GM21447 (cell line): ENCODE data around the gene CLDN11.

Experiments used
- ATAC-seq: cut with Tn5 transposase; IDR thresholded peaks from one replicate; pipeline ENCODE4 v1.9.1; 2021; ENCODE audit not compliant: unreplicated experiment

The CLDN11 gene

DNA sequence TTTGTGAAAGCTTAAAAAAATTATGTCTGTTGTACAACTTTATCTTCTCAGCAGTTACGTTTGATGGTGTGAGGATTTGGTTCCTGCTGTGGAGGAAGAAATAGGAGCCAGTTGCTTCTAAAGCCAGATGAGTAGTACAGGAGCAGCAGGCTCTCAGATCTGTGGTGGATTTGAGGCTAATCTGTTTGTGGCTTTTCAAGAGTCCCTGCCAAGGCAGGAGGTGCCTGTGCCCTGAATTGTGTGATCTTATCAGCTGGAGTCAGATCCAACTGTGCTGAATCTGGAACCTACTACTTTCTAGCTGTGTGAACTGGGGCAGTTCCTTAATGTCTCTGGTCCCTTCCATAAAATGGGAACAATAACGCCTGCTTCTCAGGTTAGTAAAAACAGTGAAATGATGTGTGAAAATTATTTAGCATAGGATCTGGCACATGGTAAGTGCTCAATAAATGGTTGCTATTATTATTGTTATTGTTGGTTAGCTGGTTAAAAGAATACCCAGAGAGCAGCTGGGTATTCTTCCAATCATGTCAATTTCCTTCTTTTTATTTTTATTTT, 7.7 kb downstream of the CLDN11 start:
- ATAC-seq = no peak

DNA sequence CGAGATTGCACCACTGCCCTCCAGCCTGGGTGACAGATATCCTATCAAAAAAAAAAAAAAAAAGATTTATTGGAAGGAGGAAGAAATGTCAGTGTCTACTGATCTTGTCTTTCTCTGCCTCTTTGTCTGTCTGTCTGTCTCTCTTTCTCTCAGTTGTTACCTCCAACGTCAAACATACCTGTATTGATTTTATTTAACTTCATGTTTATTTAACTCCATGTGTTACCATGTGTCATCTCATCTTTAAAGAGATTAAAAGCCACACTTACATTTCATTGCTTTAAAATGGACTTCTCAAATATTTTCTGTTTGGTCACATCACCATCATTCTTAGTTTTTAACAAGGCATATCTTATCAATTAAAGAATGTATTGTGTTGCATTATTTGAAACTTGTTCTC, 9.4 kb downstream of the CLDN11 start:
- ATAC-seq = no peak

DNA sequence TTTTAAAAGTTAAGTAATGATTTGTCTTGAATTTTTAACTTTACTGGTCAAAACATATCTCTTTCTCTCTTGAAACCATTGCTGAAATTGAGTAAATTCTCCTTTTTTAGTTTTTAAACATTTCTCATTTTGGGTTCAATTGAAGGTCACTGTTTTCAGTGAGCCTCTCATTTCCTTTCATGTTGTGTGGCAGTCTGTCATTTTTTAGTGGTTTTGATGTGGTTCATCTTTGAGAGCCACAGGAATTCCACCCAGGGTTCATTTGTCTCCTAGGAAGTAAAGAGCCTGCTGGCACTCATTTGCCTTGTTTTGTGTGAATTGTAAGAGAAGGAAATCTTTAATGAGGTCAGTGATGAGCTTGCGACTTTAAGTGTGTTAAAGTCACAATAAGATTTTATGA, 10.4 kb downstream of the CLDN11 start:
- ATAC-seq = no peak

DNA sequence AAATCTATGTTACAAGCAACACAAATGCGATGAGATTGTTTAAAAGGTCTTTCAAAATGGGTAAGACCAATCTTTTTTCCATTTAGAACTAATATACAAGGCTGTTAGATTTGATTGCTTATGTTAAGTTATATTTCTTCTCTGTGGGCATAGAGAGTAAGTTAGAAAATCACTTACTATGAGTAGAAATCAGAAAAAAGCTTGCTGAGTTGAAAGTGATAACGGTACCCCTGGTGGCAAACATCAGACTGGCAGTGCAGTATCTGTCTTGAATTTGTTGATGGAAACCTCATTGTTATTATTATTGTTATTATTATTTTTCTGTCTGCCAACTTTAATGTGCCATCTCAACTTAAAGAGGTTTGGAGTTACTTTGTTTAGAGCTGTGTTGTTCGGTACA, 12.4 kb downstream of the CLDN11 start:
- no peak for ATAC-seq

DNA sequence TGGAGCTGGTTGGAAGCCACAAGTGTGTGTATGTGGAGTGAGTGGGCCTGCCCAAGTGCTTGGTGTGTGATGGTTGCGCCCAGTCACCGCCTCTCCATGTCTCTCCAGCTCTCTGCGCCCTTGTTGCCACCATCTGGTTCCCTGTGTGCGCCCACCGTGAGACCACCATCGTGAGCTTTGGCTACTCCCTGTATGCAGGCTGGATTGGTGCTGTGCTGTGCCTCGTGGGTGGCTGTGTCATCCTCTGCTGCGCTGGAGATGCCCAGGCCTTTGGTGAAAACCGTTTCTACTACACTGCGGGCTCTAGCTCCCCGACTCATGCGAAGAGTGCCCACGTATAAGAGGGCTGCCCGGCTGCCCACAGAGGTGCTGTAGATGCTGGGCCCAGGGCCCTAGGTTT, 13.7 kb downstream of the CLDN11 start:
- no peak for ATAC-seq

DNA sequence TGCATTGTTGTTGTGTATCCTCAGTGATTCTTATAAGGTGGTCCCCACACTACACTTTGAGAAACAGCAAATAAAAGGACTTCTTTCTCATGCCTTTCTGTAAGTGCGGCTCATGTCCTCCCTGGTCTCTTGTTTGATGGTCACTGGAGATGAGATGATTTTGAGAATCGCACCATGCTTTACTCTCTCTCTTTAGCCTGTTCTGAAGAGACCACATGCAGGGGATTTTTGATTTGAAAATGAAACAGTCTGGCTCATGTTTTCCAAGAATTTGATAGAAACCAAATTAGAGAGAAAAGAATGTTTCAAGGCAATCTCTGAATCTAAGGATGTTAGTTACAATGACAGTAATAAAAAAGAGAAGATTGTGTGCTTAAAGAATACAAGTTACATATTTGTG, 18.0 kb downstream of the CLDN11 start:
- ATAC-seq = no peak

DNA sequence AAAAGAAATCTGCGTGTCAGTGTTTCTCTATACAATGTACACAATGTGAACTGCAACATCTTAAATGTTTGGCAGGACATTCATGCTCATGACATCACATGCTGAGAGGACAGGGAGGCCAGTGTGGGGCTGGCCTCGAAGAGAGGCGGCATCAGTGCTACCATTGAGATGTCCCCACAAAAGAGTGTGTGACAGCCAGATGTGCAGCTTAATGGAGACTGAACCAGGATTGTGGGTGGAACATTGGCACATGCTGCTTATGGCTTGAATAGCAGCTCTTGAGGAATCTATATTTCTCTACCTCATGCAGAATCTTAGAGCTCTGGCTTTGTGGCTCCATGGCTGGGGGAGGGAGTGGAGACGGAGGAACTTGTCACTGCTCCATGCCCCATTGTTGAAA, 18.5 kb downstream of the CLDN11 start:
- ATAC-seq = no peak

DNA sequence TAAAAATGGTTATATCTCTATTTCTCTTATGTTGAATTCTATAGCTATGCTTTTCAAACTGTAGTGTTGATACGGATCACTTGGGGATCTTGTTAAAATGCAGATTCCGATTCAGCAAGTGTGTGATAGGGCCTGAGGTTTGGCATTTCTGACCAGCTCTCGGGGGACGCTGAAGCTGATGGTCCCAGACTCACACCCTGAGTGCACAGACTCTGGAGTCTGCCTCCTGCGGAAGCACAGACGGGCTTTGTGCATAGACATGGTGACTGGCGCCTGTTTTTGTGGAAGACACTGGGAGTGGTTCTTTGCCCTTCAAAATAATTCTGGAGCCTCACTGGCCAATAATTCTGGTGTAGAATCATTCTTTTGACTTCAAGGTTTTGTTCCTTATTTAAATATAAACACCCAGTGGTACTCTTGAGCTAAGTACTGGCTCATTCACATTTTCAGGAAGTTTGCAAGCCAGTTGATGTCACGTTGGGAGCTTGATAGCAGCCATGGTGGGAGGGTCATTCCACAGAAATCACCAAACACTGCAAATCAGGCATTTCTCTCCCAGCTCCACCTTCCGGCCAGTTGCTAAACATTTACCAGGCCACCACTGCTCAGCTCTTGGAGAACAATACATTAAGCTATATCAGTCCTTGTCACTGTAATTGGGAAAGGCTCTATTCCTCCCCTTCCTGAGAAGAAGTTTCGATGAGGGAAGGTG, 19.2 kb downstream of the CLDN11 start:
- no peak for ATAC-seq

DNA sequence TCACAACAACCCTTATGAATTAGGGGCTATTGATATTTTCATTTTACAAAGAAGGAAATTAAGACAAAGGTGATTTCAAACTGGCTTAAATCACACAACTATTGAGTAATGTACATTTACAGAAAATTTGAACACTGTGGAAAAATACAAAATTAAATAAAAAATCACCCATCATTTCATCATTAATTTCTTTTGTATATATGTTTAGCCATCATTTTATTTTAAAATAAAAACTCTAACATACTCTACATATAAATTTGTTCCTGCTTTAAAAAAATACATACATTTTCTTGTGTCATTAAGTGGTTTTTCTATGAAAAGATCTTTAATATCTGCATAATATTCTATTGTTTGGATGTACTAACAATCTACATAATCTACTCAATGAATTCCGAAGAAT, 20.2 kb downstream of the CLDN11 start:
- no peak for ATAC-seq

DNA sequence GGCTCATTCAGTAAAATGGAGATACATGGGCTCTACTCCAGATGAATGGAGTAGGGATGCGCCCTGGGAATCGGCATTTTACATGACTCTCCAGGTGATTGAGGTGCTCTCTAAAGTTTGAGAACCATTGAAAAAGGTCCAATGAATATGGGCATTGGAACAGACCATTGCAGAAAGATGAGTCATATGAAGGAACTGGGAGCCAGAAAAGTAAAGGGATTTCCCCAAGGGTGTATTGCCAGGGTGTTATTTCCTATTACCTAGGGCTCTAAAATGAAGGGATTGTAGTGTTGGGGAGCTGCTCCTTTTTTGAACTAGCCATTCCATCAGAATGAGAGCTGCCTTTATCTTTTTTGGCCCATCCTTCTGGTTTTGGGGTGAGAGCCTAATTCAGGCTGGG, 21.7 kb downstream of the CLDN11 start:
- no peak for ATAC-seq

DNA sequence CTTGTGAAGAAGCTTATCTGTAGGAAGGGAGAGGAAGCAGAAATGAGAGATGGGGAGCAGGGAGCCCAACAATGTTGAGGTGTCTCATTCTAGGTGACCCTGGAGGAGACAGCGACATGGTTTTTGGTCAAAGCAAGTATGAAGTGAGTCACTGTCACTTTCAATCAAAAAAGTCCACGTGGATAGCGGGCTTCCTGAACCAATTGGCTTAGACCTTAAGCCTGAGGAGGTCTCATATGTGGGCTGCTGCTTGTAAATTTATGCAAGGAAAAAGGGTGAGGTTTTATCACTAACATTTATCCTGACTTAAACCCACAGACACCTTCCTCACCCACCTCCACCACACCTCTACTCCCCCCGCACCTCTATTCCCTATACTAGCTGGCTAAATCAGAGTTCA, 22.7 kb downstream of the CLDN11 start:
- no peak for ATAC-seq

DNA sequence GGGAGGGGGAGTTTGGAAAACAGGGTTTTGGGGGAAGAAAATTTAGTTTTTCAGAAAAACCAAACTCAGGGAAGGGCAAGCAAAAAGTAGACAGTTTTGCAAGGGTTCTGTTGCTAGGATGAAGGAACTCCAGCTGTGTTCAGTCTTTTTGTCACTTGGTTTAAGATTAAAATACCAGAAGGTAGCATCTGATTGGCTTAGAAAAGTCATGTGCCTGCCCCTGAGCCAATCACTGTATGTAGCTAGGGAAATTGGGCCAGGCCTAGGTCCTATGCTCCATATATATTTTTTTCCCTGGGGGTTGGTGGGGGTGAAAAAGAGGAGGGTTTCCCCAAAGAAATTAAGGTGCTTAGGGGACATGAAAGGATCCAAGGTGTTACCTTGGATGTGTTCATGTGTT, 24.3 kb downstream of the CLDN11 start:
- ATAC-seq = no peak

DNA sequence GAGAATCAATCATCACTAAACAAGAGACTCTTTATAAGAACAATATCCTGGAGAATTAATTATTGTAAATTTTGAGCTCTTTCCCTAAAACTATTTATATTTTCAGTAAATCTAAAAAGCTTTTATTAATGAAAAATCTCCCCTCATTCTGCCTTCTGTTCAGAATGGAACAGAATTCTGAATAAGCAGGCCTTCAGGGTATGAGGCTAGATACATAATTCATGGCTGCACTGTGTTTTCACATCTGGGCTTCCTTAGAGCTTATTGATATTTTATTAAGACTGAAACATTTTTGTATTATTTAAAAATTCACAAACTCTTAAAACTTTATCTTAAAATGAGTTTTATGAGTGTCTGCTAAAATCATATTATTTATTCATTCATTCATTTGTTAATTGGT, 24.8 kb downstream of the CLDN11 start:
- no peak for ATAC-seq

DNA sequence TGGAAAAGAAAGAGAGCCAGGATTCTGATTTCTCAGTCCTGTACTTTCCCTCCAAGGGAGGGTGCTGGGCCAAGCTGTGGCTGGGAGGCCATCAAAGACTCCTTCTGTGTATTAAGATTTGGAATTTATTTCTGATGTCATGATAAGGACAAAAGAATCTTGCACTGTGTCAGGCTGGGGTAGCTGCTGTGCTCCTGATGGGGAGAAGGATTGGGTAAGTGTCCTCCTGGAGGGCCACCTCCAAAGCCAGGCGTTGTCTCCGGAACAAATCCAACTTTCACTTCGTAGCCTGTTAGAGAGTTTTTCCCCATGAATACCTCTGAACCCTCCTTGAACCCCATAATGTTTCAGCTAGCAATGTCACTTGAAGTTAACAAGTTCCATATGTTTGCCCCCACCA, 29.9 kb downstream of the CLDN11 start:
- no peak for ATAC-seq

DNA sequence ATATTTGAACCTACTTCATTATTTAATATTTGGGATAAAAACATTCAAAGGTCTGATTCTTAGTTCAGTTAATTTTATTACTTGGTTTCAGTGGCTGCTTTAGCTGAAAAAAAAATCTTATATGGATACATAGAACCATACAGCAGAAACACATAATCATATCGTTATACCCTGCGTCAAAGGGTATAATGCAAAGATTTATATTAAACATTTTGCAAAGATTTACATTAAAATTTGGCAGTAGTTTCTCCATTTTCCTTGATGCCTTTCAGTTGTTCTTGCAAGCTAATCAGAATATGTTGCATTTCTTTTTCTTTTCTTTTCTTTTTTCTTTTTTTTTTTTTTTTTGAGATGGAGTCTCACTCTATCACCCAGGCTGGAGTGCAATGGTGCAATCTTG, 31.4 kb downstream of the CLDN11 start:
- no peak for ATAC-seq

DNA sequence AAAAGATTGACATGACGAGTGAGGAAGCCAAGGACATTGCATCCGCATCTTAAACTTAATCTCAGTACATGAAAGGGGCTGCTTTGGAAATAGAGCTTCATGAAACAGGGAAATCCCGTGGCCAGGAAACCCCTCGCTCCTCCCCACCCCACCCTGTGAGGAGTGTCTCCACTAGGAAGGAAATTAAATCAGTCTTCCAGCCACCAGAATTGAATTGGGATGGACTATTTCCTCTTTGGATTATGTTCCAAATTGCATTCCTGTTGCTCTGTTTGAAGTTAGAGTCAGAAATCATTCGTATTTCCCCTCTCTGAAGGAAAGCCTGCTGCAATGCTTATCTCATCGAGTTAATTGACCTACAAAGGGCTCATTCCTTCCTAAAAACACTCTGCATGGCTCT, 35.8 kb downstream of the CLDN11 start:
- no peak for ATAC-seq

DNA sequence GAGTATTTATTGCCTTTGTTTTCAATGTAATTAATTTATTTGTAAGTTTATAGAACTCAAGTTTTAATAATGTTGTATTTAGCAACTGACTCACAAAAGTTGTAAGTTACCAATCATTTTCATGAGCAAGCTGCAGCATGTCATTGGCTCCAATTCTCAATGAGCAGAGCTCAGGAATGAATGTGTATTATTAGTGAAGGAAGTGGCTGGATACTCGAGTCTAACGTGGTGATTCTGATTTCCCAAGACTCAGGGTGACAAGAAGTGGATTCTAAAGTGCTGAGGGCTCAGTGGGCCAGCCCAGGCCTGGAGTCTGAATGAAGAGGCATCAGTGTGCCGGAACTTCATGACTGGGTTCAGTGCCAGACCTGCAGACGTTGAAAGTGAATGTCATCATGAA, 39.6 kb downstream of the CLDN11 start:
- ATAC-seq = no peak

DNA sequence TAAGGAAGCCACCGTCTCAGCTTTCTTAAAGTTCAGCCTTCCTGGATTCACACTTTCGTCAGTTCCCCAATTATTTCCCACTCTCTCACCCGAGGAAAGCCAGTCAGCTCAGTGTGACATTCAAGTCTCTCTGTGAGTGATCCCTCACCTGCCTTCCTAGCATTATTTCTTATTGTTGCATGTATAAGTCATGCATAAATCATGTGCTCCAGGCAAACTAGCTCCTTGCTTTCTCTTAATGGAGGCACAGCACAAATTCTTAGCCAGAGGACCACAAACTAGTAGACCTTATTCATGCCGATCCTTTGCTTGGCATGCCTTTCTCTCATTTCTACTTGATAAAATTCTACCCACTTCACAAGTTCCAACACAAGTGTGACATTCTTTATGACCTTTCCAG, 44.3 kb downstream of the CLDN11 start:
- ATAC-seq = no peak

DNA sequence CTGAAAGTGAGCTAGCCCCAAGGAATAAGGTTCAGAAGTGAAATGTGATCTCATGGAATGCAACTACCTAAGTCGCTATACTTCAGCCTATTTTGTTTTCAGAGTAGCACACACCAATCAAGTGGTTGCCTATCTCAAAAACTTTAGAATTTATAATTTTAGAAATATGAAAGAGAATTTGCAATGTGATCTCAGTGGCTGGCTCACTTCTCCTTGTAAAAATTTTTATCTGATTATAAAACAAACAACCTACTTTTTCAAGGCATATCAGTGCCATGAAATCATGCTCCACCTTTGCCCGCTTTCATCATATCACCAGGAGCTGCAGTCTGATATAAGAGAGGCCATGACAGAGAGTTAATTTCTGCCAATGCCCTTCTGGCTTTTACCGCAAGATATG, 47.3 kb downstream of the CLDN11 start:
- no peak for ATAC-seq

DNA sequence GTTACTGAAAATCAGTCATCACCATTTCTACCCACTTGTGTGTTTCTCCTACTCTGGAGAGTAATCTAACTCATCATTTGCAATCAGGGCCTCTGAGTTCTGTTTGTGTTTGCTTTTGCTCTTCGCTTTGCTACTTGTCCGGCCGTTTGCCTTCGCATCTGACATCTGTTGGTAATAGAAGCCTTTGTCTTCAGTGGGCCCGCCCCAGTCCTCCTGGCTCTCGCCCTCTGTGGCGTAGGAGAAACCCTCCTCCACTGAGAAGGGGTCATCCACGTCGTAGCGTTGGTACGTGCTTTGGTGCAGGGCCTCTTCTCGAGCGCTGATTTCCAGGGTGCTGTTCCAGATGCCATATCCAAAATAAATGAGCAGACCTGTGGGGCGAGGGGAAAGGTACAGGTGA, 48.3 kb downstream of the CLDN11 start:
- no peak for ATAC-seq

DNA sequence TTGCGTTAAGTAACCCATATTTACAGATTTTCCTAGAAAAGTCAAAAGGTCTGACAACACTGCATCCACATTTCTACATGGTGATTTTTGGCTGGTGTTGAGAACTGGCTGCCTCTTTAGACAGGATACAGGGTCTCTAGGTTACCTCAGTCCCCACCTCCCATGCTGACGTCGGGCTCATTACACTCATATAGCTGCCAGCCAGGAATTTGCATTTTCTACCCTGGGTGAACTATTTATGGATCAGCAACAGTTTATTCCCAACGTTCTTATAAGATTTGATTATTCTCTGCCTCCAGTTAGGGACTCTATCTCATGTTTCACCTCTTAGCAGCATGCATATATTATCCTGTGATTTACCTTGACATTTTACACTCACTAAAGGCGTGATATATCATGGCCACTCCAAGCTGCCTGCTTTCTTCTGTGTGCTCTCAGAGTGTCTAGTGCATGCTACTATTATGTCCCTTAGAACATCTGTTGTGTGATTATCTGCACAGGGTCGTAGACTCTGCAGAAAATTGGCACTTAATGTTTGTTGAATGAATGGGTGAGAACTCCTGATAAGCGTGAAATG, 49.0 kb downstream of the CLDN11 start:
- ATAC-seq = no peak

DNA sequence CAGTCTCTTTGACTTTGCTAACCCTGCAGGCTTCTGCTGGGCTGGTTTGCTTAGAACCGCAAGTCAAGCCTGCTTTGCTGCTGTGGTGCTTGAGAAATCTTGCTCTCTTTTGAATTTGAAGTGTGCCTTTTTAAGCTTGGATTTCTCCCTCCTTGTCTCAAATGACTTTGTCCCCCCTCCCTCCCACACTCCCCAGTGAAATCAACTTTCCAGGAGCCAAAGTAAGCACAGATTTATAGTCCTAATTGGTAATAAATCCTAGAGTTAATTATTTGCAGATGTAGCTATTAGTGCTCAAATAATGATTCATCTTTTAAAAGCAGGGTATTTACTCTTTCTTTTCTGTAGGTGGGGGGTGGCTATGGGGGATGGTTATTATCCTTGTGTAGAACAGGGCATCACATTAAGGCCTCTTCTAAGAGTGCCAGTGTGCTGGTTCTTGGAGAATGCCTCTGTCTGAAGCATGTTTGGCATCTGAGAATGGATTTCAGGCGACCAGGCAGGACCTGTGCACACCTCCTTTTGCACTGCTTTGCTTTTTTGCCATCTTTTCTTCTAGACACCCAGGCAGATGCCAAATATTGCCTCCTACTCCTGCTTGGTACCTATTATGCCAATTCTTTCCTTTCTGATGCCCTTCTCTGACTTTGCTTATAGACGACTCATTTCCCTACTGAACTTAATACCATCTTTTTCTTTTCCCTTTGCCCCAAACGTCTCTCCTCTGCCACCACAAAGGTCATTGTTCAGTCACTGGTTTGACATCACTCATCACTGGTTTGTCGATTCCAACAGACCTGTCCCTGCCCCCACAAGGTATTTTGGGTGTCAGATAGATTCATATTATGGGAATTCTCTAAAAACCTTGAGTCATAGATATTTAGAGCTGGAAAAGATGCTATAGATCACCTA, 50.7 kb downstream of the CLDN11 start:
- ATAC-seq = no peak
